LoVo (cell line): ENCODE data around the gene CRB2.

ENCODE experiments used
- DNase-seq: peaks from one replicate; pipeline ENCODE4 v3.0.0-alpha.2; 2016; ENCODE audit warnings: low spot score

Gene CRB2

DNA sequence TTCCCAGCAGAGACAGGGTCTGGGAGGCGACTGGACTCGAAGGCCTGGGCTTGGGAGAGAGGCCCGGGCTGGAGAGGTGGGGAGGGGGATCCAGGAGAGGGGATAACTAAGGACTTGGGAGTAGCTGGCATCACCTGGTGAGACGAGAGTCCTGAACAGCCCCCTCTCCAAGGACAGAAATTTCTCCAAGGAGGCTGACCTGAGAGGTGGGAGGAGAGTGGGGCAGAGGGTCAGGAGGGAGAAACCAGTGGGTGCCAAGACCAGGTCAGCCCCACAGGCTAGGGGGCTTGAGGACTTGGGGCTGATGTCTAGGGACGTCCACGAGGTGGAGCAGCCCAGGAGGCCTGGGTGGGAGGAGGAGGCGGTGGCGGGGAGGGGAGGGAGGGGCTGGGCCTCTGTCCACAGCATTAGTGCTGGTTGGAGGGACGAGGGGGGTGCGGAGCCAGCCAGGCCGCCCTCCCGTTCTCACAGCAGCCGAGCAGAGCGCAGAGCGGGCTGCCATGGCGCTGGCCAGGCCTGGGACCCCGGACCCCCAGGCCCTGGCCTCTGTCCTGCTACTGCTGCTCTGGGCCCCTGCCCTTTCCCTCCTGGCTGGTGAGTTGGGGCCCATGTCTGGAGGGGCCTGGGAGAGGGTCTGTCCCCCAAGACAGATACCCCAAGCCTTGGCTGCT lies at the start of gene CRB2:
Gene CRB2 (plus strand): TSS at position 437 of the 671 bp plus-strand sequence. CDS start 64 bp downstream, at position 501.
- no peak for DNase-seq

DNA sequence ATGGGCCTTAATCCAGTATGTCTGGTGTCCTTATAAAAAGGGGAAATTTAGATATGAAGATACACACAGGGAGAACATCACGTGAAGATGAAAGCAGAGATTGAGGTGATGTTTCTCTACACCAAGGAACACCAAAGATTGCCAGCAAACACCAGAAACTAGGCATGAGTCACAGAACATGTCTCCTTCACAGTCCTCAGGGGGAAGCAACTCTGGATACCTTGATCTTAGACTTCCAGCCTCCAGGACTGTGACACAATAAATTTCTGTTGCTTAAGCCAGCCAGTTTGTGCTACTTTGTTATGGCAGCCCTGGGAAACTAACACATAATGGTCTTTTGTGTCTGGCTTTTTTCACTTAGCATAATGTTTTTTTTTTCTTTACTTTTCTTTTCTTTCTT lies 46.4 kb upstream of the CRB2 start:
- DNase-seq, result no peak

DNA sequence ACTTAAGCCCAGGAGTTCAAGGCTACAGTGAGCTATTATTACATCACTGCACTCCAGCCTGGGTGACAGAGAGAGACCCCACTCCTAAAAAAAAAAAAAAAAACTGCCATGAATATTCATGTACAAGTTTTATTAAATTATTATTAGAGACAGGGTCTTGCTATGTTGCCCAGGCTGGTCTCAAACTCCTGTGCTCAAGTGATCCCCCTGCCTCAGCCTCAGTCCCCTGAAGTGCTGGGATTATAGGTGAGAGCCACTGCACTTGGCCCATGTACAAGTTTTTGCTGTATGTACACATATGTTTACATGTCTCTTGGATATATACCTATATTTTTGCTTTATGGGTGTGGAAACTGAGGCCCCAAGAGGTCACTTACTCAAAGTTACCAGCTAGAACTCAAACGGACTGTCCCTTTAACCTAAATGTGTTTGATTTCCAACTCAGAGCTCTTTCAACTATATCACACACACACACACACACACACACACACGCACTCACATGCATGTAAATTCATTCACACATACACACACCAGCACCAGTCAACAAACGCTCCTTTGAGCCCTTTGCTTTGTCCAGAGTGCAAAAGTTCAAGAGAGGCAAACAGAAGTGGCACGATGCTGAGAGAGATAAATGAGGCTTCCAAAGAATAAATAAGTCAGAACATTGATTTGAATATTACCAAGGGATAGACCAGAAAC lies 45.3 kb upstream of the CRB2 start:
- DNase-seq, result no peak

DNA sequence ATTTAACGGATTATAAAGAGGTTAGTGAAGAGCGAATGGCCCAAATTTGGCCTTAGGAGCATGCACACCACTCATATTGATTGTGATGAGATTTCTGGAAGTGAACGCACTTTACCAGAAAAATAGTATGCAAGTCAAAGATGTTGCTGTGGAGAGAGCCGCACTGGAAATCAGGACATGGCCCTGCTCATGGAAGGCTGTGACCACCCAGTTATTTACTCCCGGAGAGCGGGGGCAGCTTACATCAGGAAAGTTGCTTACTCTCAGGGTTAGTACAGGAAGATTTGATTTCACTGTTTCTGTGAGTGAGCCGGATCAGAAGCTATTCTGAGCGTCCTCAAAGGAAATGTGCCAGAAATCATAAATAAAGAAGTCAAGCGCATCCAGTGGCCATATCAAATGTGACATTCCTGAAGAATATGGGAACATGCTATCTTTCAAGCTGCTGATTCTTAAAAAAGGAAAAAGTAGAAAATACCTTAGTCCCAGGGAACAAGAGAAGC lies 44.7 kb upstream of the CRB2 start:
- no peak for DNase-seq

DNA sequence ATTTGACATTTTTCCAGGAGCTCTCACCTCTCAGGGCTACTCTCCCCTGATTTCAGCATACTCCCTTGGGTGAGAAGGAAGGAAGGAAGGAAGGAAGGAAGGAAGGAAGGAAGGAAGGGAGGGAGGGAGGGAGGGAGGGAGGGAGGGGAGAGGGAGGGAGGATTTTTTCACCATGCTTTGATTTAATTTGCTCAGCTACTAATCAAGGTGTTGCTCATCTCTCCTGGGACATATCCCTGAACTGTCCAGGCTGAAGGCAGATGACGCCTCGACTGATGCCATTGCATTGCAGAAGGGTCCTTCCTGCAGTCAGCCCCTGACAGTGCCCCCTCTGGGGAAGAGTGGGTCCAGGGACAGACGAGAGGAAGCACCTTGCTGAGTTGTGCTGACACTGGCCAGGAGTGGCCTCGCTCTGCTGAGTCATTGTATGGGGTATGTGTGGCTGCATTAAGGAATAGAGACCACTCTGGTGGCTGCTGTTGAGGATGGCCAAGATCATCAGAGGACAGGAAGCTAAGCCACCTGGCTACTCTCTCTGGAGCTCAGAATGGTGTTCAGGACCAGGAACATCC lies 43.6 kb upstream of the CRB2 start:
- DNase-seq, result no peak

DNA sequence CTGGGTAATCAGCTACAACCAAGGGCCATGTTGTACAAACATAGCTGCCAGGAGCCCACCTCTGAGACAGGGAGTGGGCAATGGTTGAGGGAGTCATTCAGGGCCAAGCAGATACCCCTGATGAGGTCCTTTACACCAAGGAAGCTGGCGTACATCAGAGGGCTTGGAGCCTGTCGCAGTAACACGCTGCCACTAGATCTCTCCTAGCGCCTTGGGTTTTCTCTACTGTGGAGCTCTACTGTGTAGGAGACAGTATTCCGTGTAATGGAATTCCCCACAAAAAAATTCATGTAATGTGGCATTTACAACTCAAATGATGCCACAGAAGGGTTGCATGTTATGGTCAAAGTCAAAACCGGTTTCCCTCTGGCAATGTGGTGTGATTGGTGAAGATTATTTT lies 41.4 kb upstream of the CRB2 start:
- DNase-seq, result no peak

DNA sequence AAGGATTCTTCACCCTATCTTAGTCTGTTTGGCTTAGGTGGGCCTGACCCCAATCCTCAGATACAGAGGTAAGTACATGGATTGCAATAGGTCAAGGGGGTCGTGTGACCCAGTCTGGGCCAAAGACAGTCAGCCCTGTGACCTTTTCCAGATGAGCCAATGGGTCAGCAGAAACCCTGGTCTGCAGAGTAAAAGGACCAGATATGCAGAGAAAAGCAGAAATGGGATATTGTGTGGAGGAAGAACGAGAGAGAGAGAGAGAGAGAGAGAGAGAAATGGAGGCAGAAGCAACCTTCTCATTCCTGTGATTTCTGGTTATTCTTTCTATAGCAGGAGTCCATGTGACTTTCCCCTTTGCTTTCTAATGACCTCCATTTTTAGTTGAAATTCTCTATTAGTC lies 40.4 kb upstream of the CRB2 start:
- DNase-seq, result no peak

DNA sequence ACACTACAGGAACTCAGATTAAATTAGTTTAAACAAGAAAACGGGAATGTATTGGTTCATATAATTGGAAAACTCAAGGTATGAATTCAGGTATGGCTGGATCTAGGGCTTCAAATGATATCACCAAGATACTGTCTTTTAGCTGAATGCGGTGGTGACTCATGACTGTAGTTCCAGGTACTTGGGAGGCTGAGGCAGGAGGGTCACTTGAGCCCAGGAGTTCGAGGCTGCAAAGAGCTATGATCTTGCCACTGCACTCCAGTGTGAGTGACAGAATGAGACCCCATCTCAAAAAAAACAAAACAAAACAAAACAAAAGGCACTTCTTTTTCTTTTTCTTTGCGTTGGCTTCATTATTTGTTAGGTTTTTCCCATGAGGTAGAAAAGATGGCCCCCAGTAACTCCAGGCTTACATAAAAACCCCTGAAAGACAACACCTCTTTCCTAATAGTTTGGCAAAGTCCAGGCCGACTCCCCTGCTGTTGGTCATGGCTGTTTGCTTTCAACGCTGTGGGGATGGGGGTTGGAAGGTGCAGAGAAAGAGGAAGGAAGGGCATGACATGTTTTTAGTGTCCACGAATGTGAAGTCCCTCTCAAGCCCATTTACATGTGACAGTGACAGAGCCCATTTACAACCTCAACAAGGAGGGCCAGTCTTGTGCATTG lies 39.8 kb upstream of the CRB2 start:
- DNase-seq, result no peak

DNA sequence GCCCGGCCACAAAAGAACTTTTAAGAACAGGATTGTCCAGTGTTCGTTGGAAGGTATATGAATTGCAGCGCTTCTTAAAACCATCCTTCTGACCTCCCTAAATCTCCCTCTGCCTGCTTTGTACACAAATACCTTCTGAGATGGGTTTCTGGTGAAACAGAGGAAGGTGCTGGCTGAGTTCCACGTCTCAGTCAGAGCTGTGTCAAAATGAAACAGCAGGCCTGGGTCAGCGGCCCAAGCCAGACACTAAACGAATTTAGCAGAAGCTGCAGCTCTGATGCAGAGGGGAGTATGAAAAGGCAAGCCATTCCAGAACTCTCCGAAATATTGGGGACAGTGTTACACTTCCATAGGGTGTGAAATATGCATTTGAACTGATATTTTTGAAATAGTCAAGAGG lies 37.8 kb upstream of the CRB2 start:
- no peak for DNase-seq

DNA sequence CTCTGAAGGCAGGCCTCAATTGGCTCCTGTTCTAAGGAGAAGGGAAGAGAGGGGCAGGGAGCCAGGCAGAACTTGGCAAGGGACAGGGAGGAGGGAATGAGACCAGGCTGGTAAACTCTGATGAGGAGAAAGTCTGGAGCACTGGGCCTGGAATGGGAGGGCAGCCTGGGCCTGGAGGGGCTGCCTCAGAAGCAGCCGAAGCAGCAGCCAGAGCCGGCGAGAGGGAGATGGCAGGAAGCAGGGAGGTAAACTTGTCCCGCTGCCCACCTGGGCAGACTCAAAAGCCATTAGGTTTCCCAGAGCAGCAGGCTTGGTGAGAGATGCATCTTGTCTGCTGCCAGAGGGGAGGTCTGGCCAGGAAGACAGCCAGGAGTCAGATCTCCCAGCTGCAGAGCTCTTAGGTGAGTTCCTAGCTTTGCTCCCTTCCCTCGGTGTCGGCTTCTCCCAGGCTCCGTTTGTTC lies 37.0 kb upstream of the CRB2 start:
- DNase-seq, result no peak

DNA sequence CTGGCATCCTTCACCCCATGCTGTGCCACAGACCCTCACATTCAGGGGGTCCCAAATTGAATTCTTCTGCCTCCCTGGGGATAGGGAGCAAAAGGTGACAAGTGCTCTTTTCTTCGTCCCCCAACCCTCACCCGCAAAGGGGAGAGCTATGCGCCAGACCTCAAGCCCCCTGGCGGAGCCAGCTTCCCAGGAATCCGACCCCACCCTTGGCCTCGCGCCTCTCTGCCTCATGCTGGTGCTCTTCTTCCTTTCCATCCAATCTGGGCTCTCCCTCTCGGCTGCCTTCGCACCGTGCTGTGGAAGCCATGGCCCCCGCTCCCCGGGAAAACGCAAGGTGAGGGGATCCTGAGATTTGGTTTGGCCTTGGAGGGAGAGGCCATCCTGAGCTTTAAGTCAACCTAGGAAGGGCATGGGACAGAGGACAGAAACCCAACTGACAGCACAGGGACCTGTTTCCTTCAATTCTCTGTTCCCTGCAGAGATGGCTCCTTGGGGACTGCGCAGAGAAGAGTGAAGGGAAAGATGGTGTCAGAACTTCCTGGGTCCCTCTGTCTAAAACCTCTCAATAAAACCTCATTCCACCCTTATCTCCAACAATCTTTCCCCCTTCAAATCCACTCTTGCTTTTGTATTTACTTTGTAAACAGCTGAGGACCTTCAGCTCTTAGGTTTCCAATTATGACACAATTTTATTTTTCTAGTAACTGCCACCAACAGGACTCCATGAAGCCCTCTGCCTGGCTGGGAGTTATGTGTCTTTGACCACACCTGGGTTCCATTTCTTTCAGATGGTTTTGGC lies 36.3 kb upstream of the CRB2 start:
- no peak for DNase-seq

DNA sequence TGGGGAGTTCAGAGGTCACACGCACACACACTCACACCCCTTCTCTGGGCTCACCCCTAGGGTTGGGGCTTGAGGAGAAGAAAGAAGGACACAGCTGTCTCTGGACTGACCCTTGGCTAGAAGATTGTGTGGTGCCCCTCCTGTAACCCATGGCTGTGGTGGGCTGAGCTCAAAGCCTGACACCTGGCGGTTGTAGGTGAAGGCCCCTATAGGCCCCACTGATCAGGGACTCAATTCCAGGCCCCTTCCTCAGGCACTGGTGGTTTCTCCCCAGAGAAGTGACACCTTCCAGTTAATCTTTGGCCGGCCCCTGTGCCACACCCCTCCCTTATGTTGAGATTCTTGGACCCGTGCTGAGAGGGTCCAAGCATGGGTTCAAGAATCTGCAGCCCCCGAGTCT lies 35.2 kb upstream of the CRB2 start:
- no peak for DNase-seq

DNA sequence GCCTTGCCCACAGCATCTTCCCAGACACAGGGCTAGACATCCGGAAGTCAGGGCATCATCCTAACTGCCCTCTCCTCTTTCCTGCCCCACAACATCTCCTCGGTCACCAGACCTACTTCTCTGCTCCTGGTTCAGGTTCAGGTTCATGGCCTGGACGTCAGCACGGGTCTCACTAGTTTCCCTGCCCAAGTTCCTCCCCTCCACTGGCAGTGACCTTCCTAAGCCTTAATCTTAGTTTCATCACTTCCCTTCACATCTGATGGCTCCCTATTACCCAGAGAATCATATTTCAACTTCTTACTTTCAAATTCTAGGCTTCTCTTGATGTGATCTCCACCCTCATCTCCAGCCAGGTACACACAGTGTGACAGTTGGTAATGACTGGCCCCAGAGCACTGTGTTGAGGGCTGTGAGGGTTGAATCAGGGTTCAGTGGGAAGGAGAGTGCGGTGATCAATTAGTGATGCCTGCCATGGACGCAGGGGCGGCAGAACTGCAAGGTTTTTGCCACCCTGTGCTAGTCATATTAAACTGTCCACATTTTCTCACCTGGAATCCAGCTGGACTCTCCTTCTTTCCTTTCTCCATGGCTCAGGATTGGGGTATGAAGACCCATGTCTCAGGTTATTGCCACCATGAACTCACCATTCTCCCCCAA lies 34.3 kb upstream of the CRB2 start:
- no peak for DNase-seq

DNA sequence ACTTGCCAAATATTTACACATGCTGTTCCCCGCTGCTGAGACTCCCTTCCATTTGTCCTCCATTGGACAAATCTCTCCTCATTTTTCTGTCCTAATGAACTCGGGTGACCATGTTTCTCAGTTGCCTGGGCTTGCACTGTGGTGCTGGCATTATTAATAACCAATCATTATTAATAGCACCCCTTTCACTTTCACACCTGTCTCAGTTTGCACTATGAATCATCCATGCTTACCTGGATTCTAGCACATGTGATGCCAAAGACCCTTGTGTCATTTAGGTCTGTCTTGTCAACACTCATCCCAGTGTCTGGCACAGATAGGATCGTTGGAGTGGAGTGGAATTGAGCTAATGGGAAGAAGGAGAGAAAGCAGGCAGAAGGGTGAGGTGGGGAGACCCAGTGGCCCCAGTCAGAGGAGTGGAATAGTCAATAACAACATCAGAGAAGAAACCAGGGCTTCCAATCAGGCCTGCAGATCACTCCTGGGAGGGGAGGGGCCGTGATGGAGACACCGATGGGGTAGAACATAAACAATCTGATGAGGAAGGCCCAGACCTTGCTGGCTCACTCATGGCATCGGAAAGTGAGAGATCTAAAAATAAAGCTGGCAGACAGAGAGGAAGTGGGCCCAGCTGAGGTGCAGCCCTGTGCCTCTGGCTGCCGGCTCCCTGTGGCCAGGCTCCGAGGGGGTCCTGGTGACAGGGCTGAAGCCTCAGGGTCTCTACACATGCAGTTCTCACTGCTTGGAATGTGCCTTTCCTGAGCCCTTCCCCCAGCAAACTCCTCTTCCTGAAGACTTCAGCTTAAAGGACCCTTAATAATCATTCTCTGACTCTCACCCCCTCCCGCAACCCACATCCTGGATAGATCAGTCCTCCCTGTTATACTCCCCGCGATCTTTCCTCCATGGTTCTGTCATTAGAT lies 33.5 kb upstream of the CRB2 start:
- DNase-seq, result no peak

DNA sequence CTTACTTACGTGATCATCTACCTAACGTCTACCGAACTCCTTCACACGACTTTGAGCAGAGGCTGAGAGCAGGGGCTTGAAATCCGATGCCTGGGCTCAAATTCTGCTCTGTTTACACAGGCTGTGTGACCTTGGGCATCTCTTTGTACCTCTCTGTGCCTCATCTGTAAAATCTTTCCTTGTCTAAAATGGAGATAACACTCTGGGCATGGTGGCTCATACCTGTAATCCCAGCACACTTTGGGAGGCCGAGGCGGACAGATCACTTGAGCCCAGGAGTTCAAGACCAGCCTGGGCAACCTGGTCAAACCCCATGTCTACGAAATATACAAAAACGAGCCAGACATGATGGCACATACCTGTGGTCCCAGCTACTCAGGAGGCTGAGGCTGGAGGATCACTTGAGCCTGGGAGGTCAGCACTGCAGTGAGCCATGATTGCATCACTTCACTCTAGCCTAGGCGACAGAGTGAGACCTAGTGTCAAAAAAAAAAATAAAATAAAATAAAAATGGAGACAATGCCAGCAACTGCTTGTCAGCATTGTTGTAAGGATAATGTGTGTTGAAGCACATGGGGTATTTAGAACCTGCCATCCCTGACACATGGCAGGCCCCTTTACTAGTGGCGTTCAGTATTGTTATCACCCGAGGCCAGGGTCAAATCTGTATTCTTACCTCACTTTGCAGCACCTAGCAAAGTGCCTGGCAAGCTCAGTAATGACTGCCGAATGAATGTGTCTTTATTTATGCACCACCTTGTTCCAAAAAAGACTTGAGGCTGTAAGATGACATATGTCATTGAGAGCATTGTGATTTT lies 32.6 kb upstream of the CRB2 start:
- DNase-seq, result no peak

DNA sequence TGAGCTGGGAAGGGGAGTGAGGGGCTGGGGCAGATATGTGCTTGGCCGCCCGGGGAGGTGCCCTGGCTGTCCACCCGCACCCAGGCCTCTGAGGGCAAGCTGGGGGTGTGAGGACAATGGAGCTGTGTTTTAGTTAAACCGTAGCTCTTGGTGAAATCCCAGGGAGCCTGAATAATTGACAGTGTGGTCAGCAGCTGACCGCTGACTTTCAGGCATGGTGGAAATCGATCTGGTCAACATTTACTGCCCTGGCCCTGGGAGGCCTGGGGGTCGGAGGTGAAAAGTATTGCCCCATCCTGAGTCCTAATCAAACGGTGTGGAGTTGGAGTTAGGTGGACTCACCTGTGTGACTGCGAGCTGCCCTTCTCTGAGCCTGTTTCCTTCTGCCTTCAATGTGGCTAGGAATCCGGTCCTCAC lies 31.2 kb upstream of the CRB2 start:
- no peak for DNase-seq

DNA sequence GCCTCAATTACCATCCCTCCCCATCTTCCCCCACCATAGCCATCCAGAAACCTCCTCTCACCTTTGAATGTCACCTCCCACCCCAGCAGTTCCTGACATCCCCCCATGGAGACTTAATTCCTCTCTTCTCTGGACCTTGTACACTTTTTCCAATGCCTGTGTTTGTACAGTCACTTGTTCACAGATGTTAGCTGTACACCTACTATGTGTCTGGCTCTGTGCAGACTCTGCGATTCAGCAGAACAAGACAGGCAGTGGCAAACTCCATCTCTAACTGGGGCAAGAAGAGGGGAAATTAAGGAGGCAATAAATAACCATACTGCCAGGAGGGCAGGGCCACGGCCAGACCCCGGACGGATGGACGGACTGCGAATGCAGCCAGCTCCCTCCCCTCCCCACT lies 29.8 kb upstream of the CRB2 start:
- no peak for DNase-seq

DNA sequence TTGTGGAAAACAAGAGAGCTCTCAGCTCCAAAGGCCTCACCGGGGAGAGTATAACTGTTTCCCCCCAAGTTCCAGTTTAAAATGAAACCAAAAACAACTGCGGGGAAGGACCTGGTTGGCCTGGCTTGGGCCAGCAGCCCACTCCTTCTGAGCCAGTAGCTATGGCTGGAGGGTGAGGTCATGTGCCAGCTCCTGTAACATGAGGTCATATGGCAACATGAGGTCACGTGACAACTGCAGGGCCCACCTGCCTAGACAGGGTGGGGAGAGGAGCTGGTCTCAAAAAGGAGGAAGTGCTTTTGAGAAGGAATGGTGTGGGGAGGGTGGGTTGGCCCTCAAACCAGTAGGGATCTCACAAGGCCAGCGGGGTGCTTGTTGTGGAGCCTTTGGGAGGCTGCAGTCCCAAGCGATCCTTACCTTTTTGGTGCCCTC lies 29.3 kb upstream of the CRB2 start:
- no peak for DNase-seq

DNA sequence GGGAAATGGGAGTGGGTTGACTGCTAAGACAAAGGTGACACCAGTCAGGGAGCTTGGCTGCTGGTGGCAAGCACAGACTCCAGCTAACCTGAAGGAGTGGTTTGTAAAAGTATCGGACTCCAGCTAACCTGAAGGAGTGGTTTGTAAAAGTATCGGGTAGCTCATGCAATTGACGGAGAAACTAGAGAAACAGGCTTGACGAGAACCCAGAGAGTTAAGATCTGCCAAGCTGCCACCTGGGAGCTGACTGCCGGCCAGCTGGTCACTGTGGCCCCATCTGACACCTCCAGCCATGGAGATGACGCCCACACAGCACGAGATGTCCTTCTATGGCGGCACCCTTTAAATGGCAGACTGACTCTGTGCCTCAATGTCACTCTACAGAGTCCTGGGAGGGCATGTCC lies 28.3 kb upstream of the CRB2 start:
- no peak for DNase-seq
